HG03378 (cell line): ENCODE measurements around the gene SLC6A8.
"Not testable (repeated sequence)": the region's sequence is repeated elsewhere in the genome, so short reads cannot be mapped to it uniquely, and the experiment has no call there.

Experiments used
- ATAC-seq: cut with Tn5 transposase; IDR thresholded peaks from one replicate; pipeline ENCODE4 v1.9.1; 2021; ENCODE audit warnings: mild to moderate bottlenecking, moderate library complexity; ENCODE audit not compliant: unreplicated experiment

Gene SLC6A8

GRCh38 chrX:153692003-153692402 lies 4.3 kb downstream of the SLC6A8 start:
- ATAC-seq = no peak

GRCh38 chrX:153692611-153693156 lies 5.0 kb downstream of the SLC6A8 start:
- ATAC-seq = no peak

- no peak for ATAC-seq
Observed at GRCh38 chrX:153693216-153694086, 5.7 kb downstream of the SLC6A8 start.

GRCh38 chrX:153694256-153694655 lies 6.5 kb downstream of the SLC6A8 start:
- not testable (repeated sequence) for ATAC-seq

- no peak for ATAC-seq
Observed at GRCh38 chrX:153694687-153695270, 7.1 kb downstream of the SLC6A8 start.

- no peak for ATAC-seq
Observed at GRCh38 chrX:153696100-153696499, 8.4 kb downstream of the SLC6A8 start.

GRCh38 chrX:153696538-153696937 lies 8.8 kb downstream of the SLC6A8 start:
- not testable (repeated sequence) for ATAC-seq

GRCh38 chrX:153696986-153697722 lies 9.4 kb downstream of the SLC6A8 start:
- ATAC-seq = not testable (repeated sequence)

GRCh38 chrX:153697924-153698865 lies 10.5 kb downstream of the SLC6A8 start:
- no peak for ATAC-seq

GRCh38 chrX:153699210-153699783 lies 11.6 kb downstream of the SLC6A8 start:
- not testable (repeated sequence) for ATAC-seq

GRCh38 chrX:153699784-153700371 lies 12.2 kb downstream of the SLC6A8 start:
- not testable (repeated sequence) for ATAC-seq

- no peak for ATAC-seq
Observed at GRCh38 chrX:153700376-153700945, 12.7 kb downstream of the SLC6A8 start.

- ATAC-seq = no peak
Observed at GRCh38 chrX:153700967-153701366, 13.2 kb downstream of the SLC6A8 start.

GRCh38 chrX:153701706-153702105 lies 14.0 kb downstream of the SLC6A8 start:
- no peak for ATAC-seq

- ATAC-seq = no peak
Observed at GRCh38 chrX:153702336-153703035, 14.8 kb downstream of the SLC6A8 start.

- ATAC-seq = no peak
Observed at GRCh38 chrX:153703036-153703370, 15.3 kb downstream of the SLC6A8 start.

- no peak for ATAC-seq
Observed at GRCh38 chrX:153704021-153704526, 16.3 kb downstream of the SLC6A8 start.

GRCh38 chrX:153704631-153705402 lies 17.1 kb downstream of the SLC6A8 start:
- ATAC-seq = not testable (repeated sequence)
